Skeletal muscle satellite cell (primary cell): ENCODE measurements around the gene POTEM. TPM values are rescaled to one million over a fixed set of nuclear protein-coding genes. Genes with fewer than 3 reads are reported as not detected.
"Not testable (repeated sequence)": the region's sequence is repeated elsewhere in the genome, so short reads cannot be mapped to it uniquely, and the experiment has no call there.

Experiments used
- H3K27me3 ChIP-seq: 2 replicates; pipeline ENCODE4 v1.7.0; 2013; ENCODE audit warnings: low read length; ENCODE audit not compliant: control insufficient read depth, insufficient read depth
- H3K36me3 ChIP-seq: 2 replicates; pipeline ENCODE4 v1.7.0; 2013; ENCODE audit warnings: mild to moderate bottlenecking, control low read depth, low read length; ENCODE audit not compliant: insufficient read depth
- H3K4me1 ChIP-seq: 2 replicates; pipeline ENCODE4 v1.7.0; 2013; ENCODE audit warnings: low read length; ENCODE audit not compliant: control insufficient read depth, insufficient read depth
- H3K4me2 ChIP-seq: 2 replicates; pipeline ENCODE4 v1.7.0; 2013; ENCODE audit warnings: mild to moderate bottlenecking, low read length
- H3K4me3 ChIP-seq: 2 replicates; pipeline ENCODE4 v1.7.0; 2013; ENCODE audit warnings: low read length
- H3K9ac ChIP-seq: 2 replicates; pipeline ENCODE4 v1.7.0; 2013; ENCODE audit warnings: mild to moderate bottlenecking, low read depth, low read length, moderate library complexity
- H3K9me3 ChIP-seq: replicated peaks from 2 replicates; pipeline ENCODE4 v1.7.0; 2013; ENCODE audit warnings: mild to moderate bottlenecking, control low read depth, low read length
- total RNA-seq: library from RNA; depleted of rRNA; stranded (reverse); fragments of >200 nt; gene quantifications from 2 replicates; pipeline ENCODE4 v1.2.3, GENCODE V29; 2012; rRNA removed

POTEM gene
- not detected in 2 replicates for total RNA-seq

GRCh38 chr14:18967134-18967533 lies at the start of gene POTEM:
POTEM (plus strand) TSS chr14:18967434; CDS start chr14:18967486, 52 bp downstream.
- H3K9me3 ChIP-seq, H3K9ac ChIP-seq, H3K4me2 ChIP-seq, H3K27me3 ChIP-seq, H3K36me3 ChIP-seq, H3K4me1 ChIP-seq, H3K4me3 ChIP-seq: not testable (repeated sequence)

- not testable (repeated sequence) for H3K4me1 ChIP-seq, H3K4me3 ChIP-seq, H3K9ac ChIP-seq, H3K4me2 ChIP-seq, H3K9me3 ChIP-seq, H3K27me3 ChIP-seq, H3K36me3 ChIP-seq
These were observed 48.9 kb upstream of the POTEM start for GRCh38 chr14:18918345-18918744.

- H3K36me3 ChIP-seq, H3K4me2 ChIP-seq, H3K9ac ChIP-seq, H3K9me3 ChIP-seq, H3K4me1 ChIP-seq, H3K27me3 ChIP-seq, H3K4me3 ChIP-seq: not testable (repeated sequence)
These were observed 47.2 kb upstream of the POTEM start for GRCh38 chr14:18920052-18920451.

DNA sequence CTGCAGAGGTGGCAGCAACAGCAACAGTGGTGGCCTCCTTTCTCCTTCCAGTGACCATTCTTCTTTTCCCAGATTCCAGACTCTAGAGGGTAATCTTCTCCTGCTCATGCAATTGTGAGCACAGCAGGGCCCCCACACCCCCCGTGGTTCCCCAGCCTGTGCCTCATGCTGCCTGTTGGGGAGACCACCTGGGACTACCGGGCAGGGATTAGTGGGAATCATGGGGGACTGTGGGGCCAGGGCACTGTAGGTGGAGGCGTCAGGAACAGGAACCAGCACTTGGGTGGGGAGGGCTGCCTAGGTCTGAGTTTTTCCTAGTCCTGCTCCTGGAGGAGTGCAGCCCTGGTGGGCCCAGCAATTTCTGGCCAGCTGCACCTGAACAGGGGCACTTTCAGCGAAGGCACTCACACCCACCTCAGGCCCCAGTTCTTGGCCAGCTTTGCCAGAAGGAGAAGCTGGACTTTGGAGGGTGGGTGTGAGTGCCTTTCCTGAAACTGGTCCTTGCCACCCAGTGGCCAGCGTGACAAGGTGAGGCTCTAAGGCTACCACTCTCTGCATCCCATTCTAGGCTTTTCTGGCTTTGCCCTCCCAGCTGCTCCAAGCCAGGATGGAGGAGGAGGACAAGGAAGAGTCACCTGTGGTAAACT lies 46.1 kb upstream of the POTEM start:
- H3K27me3 ChIP-seq, H3K4me2 ChIP-seq, H3K36me3 ChIP-seq, H3K4me1 ChIP-seq, H3K4me3 ChIP-seq, H3K9me3 ChIP-seq, H3K9ac ChIP-seq: not testable (repeated sequence)

GRCh38 chr14:18936848-18937247 lies 30.4 kb upstream of the POTEM start:
- H3K4me2 ChIP-seq, H3K4me3 ChIP-seq, H3K9ac ChIP-seq, H3K9me3 ChIP-seq, H3K36me3 ChIP-seq, H3K27me3 ChIP-seq, H3K4me1 ChIP-seq: not testable (repeated sequence)

DNA sequence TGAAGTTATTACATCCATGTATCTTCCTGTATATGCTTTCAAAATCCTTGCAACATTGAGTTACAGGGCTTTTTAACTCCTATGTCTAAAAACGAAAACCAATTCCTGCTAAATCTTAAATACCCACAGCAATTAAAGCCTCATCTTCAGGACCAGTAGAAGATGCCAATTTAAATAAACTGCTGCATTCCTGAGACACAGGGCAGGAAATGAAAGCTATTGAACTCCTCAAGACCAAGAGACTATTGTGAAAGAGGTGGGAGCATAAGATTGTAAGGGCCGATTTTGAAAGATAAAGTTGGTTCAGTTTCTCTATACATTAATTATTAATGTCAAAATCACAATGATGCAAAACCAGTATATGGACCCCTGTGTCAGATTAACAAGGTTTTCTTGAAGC lies 28.5 kb upstream of the POTEM start:
- H3K4me2 ChIP-seq, H3K36me3 ChIP-seq, H3K27me3 ChIP-seq, H3K4me1 ChIP-seq, H3K4me3 ChIP-seq, H3K9ac ChIP-seq, H3K9me3 ChIP-seq: not testable (repeated sequence)

DNA sequence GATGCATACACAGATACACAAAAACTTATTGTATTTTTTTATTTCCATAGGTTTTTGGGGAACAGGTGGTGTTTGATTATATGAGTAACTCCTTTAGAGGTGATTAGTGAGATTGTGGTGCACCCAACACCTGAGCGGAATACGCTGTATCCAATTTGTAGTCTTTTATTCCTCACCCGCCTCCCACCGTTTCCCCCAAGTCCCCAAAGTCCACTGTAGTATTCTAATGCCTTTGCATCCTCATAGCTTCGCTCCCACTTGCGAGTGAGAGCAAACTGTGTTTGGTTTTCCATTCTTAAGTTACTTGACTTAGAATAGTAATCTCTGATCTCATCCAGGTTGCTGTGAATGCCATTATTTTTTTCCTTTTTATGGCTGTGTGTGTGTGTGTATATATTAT lies 17.3 kb upstream of the POTEM start:
- H3K4me1 ChIP-seq, H3K27me3 ChIP-seq, H3K9me3 ChIP-seq, H3K36me3 ChIP-seq, H3K4me2 ChIP-seq, H3K4me3 ChIP-seq, H3K9ac ChIP-seq: not testable (repeated sequence)

DNA sequence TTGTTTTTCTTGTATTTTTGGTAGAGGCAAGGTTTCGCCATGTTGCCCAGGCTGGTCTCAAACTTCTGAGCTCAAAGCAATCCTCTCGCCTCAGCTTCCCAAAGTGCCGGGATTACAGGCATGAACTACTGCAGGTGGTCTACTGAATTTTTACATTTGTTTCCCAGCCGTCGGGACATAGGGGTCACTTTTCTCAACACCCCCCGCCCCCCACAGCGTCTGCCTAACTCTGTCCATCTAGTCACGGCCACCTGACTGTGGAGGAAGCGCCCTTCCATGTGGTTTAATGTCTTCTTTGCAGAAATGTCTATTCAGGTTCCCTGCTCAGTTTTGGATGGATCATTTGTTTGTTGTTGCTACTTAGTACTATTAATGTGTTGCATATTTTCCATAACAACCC lies 14.1 kb upstream of the POTEM start:
- not testable (repeated sequence) for H3K27me3 ChIP-seq, H3K4me1 ChIP-seq, H3K4me3 ChIP-seq, H3K9me3 ChIP-seq, H3K4me2 ChIP-seq, H3K36me3 ChIP-seq, H3K9ac ChIP-seq

DNA sequence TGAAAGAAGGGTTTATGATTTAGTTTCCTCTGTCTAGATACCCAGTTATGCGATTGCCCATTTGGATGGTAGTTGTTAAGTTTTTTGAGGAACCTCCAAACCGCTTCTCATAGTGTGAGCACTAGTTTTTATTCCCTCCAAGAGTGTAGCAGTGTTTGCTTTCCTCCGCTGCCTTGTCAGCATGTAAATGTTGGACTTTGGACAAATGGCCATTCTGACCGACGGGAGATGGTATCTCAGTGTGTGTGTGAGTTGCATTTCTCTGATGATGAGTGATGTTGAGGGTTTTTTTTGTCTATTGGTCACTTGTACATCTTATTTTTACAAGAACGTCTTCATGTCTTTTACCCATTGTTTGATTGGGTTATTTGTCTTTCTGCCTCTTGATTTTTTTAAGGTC lies 11.4 kb upstream of the POTEM start:
- not testable (repeated sequence) for H3K27me3 ChIP-seq, H3K9ac ChIP-seq, H3K36me3 ChIP-seq, H3K4me3 ChIP-seq, H3K9me3 ChIP-seq, H3K4me1 ChIP-seq, H3K4me2 ChIP-seq

DNA sequence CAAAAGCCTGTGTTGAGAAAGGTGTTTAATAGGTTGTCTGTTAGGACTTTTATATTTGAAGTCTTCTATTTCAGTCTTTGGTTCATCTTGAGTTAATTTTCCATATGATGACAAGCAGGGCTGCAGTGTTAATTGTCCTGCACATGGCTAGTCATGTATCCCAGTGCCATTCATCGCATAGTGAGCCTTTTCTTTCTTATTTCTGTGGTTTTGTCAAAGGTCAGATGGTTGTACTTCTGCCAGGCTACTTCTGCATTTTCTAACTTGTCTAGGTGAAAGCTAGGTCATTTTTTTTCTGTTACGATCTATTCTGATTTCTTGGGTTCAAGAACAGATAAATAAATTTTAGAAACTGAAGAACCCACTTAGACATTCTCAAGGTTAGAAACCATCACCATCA lies 5.7 kb upstream of the POTEM start:
- H3K4me1 ChIP-seq: not testable (repeated sequence)

GRCh38 chr14:18962143-18962542 lies 5.1 kb upstream of the POTEM start:
- not testable (repeated sequence) for H3K4me3 ChIP-seq, H3K9ac ChIP-seq, H3K27me3 ChIP-seq, H3K9me3 ChIP-seq, H3K4me2 ChIP-seq, H3K36me3 ChIP-seq, H3K4me1 ChIP-seq

More for the DNA sequence above, 5.7 kb upstream of the POTEM start:
- H3K9me3 ChIP-seq, H3K9ac ChIP-seq, H3K4me3 ChIP-seq, H3K27me3 ChIP-seq, H3K36me3 ChIP-seq, H3K4me2 ChIP-seq: not testable (repeated sequence)

DNA sequence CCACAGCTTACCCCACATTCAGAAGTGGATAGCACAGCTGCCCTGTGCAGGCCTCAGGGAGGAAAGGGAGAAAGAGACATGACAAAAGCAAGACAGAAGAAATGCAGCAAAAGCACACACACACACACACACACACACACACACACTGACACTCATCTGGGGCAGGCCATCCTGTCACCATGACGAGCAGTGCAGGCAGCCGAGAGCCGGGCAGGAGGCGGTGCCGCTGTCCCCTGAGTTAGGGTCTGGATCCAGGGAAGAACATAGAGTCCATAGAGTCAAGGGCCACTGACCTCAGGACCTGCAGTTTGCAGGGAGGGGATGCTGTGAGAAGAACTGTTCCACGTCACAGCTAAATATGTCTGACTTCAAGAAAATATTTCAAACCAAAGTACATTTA lies 4.0 kb upstream of the POTEM start:
- not testable (repeated sequence) for H3K27me3 ChIP-seq, H3K9me3 ChIP-seq, H3K9ac ChIP-seq, H3K4me2 ChIP-seq, H3K4me1 ChIP-seq, H3K4me3 ChIP-seq, H3K36me3 ChIP-seq
